HG03575 (cell line): ENCODE results near the gene IP6K3.

Experiments used
- ATAC-seq: cut with Tn5 transposase; IDR thresholded peaks from one replicate; pipeline ENCODE4 v1.9.1; 2021; ENCODE audit not compliant: unreplicated experiment, insufficient number of reproducible peaks, low FRiP score; ENCODE audit errors: extremely low read depth

The IP6K3 gene

DNA sequence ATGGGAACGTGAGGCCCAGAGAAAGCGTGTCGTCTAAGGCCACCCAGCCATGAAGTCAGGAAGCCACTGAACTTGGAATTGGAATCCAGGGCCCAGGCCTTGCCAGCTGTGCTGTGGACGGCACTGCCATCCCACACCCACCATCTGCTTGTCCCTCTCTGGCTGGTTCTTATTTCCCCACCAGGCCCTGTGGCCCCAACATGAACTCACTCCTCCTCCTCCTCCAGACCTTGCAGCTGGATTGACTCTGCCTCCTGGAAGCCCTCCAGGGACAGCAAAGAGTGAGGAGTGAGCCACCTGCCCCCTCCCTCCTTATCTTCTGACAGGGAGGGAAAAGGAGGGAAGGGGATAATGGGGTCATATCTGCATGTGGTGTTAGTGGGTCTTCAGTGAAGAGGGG lies 16.0 kb upstream of the IP6K3 start:
- no peak for ATAC-seq

DNA sequence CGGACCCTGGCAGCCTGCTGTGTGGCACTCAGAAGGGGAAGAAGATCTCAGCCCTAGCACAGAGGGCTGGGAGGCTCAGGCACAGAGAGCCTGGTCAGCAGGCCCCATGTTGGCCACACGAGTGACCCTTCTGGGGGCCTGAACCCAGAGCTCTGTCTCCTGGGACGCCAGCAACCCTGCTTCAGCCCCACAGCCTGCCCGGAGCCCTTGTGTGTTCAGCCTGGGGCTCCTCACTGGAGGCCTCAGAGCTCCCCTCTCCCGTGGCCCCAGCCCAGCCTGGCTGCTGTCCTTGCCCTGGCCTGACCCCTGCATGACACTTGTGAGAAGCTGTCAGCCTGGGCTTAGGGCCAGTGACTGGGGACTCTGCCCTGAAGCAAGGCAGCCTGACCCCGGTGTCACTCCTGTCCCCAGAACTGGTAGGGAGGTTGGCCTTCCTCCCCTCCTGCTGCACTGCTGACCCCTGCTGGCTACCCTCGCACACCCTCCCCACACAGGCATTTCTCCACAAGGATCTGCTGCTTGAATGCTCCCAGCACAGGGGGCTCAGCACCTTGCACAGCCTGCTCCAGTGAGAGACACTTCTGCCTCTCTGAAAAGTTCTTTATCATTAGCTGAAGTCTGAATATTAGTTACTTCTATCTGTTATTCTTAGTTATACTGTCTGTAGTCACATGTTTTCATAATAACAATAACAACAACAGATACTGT lies 15.4 kb upstream of the IP6K3 start:
- ATAC-seq: no peak

DNA sequence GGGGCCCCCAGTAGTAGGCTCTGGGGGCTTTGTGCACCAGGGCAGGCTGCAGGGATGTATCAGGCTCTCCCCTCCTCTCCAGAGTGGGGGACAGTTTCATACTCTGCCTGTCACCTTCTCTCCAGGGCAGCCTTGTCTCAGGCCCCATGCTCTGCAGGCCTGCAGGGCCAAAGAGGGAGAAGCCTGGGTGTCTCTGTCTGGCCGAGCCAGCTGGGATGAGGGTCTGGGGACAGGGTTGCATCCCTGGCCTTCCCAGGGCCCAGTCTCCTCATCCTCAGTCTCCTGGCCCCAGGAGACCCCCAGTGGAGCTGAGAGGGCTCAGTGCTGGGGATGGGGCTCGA lies 14.8 kb upstream of the IP6K3 start:
- ATAC-seq: no peak

DNA sequence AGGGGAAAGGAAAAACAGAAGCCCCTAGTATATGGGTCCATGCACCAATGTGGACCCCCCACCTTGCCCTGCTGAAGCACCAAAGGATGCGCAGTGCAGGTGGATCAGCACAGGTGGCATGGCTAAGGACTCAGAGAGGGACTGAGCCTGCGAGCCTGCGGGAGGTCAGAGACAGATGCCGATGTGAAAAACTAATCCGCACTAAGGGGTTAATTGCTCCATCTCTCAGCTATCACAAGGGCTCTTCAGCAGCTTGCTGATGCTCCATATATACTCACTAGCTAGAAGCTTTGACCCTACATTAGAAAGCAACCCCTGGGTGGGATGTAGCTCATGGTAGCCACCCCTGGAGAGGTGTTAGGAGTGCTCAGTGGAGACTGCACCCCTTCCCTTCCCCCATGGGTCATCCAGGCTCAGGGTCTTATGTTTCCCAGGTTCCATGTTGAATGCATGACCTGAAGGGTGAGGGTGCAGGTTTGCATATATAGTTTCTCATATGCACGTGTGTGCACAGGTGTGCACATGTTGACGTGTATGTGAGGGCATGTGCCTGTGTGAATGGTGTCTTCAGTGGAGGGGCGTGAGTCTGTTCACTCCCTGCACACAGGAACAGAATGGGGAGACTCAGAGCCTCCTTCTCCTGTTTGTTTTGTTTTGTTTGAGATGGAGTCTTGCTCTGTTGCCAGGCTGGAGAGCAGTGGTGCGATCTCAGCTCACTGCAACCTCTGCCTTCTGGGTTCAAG lies 13.4 kb upstream of the IP6K3 start:
- ATAC-seq: no peak

DNA sequence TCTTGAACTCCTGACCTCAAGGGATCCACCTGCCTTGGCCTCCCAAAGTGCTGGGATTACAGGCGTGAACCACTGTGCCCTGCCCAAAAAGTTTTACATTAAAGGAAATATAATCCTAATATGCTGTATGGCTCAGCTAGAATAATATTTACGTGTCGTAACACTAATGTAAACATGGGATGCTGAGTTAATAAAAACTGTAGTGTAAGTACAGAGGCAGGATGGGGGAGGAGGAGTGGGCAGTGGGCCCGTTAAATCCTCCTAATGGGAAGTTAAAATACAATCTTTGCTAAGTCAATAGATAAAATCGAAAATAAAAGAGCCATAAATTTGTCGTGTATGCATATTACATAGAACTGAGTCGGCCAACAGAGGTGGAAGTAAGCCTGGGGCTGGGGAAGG lies 12.1 kb upstream of the IP6K3 start:
- ATAC-seq: no peak

DNA sequence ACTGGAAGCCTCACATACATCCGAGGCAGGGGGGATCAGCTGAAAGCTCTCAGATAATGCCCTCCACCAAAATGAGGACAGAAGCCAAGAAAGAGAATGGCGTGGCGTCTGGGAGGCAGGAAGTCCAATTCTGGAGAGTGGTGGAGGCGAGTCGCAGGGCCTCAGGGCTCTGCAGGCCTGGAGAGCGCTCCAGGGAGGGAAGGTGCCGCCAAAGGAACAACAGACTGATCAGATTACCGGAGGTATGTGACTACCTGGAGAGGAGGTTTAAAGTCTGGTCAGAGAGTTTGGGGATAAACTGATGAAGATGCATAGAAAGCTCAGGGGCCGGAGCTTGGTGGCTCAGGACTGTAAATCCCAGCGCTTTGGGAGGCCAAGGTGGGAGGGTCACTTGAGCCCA lies 11.2 kb upstream of the IP6K3 start:
- ATAC-seq: no peak

DNA sequence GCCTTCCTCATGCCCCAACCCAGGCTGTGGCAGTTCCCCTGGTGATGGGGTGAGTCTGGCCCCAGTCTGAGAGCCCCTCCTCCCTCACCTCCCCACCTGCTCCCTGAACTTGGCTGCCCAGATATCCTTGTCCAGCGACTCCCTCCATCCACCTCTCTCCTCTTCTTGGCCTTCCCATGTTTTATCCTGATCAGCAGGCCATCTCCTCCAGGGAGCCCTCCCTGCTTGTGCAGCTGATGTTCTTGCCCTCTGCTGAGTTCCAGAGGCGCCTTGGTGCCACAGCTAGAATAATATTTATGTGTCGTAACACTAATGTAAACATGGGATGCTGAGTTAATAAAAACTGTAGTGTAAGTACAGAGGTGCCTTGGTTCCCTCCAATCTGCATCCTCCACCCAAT lies 10.4 kb upstream of the IP6K3 start:
- no peak for ATAC-seq

DNA sequence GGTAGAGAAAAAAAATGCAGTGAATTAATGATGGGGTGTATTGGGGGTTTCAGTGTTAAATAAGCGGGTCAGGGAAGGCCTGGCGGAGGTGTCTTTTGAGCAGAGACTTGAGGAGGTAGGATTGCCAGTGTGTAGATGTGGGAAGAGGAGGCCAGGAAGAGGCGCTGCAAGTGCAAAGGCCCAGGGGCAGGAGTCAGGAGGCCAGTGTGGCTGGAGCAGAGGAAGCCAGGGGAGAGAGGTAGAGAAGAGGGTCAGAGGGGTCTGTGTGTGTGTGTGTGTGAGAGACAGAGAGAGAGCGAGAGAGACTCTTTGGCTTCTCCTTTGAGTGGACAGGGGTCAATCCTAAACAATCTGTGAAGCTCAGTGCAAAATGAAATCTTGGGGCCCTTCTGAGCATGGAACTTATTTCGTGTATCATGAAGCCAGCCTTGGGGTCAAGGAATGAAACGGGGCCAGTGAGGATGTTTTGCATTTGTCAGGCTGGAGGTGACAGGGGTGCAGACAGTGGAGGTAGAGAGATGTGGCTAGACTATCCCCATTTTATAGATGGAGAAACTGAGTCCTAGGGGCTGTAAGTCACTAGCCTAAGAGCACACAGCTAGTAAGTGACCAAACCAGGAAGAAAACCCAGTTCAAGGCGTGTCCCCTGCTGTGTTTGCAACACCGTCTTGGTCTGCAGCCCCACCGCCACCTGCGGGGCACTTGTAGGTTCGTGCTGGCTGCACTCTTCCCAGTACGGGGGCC lies 9.7 kb upstream of the IP6K3 start:
- ATAC-seq: no peak

DNA sequence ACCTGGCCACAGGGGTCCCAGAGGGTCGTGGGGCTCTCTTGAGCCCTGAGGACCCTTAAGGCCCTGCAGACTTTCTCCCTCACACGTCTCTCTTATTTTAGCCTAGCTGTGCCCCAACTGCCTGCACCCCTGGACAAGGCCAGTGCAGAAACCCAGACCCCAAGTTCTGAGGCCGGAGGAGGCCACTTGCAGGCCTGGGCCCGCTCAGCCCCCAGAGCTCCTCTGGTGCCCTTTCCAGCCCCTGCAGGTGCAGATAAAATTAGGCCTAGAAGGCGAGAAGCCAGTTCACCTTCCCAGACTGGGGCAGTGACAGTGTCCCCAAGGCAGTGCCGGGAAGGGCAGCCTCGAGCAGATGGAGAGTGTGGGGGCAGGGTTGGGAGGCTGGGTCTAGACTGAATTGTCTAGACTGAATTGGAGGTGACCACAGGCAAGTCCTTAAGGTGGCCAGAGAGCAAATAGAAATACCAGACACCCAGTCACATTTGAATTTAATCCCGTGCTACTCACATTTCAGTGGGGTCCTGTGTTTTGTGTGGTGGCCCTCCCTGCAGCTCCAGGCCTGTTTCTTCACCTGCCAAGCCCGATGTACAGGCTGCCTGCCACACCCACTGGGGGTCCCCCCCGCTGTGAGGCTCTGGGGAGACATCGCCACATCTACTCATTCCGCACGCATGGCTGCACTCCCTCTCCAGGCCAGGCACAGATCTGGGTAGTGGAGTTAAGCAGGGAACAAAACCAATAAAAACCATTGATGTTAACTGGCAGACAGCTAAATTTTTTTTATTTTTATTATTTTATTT lies 8.6 kb upstream of the IP6K3 start:
- no peak for ATAC-seq

DNA sequence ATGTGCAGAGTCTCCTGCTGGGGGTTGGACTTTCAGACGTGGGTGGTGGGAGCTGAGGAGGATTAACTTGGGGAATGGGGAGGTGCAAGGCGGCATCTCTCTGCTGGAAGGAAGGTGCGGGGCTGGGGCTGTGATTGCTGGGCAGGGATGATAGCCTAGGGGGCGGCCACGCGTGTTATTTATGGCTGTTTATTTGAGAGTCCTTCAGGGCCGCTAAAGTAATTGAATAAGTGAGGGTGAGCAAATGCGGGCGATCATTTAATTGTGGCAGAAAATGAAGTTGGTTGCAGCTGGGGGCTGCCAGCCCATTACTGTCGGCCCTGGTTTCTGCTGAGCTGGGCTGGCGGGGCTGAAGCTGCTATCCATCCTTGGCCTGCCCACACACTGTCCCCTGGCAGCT lies 7.5 kb upstream of the IP6K3 start:
- ATAC-seq: no peak

DNA sequence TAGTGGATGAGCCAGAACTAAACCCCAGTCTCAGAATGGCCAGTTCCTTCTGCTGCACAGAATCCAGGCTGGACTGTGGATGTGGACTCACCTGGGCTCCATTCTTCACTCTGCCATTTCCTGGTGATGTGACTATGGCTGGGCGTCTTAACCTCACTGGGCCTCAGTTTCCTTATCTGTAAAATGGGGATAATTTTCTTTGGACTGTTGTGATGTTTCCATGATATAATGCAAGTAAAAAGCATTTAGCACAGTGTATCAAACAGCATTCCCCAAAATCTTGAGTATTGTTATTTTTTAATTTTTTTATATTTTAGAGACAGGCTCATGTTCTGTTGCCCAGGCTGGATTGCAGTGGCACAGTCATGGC lies 5.9 kb upstream of the IP6K3 start:
- no peak for ATAC-seq

DNA sequence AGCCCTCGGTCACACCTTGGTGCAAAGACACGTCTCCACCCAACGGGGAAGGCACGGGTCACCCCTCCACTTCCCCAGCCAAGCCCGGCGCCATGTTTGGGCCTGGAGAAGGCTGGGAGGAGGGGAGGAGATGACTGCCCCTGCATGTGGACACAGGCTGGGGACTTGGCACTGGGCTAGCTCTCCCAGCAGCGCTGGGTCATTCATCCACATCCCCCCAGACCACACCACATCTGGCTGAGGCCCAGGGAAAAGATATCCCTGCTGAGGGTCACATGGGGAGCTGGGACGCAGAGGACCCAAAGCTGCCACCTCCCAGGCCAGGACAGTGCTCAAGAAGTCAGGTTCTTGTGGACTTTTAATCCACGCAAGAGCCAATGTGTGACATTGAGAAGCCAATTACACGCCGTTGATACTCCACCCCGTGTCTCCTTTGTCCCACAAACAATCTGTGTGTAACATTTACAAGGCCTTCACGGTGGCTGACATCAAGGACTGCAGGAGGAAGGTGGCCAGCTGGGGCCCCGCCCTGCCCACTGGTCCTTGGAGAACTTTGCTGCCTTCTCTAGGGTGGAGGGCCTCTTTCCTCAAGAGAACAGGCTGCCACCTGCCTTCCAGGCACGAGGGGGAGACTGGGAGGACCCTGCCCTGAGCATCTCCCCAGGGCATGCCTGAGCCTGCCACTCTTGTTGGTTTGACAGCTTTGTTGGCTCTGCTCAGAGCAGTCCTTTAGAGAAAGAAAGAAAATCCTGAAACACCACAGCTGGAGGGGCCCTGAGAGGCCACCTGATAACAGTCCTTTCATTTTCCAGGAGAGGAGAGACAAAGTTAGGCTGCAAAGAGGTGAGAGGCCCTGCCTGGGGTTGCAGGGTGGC lies 5.3 kb upstream of the IP6K3 start:
- ATAC-seq: no peak

DNA sequence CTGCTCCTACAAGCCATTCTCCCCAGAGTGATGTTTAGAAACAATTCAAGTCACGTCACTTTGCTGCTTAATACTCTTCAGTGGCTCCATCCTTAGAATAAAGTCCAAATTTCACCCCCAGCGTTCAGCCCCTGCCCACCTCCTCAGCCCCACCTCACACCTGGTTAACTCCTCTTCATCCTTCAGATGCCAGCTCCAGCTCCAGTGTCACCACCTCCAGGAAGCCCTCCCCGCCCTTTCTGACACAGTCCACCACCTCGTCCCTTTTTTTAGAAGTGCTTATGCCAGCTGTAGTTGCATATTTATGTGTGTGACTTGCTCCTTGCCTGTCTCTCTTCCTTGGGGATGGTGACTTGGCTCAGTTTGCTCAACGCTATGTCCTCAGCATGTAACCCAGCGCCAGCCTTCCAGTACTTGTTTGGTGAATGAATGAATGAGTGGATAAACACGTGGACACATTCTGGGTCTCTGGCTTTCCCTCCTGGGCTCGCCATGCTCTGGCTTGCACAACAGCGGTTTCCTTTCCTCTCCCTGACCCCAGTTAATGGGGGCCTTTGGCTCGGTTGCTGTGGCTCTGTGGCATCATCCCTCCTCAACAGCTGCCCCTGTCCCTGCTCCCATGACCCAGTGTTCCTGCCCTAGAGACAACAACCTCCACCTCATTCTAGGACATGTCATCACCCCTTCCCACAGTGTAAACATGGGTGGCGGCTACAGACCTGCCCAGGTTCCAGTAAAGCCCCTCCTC lies 3.7 kb upstream of the IP6K3 start:
- ATAC-seq: no peak

DNA sequence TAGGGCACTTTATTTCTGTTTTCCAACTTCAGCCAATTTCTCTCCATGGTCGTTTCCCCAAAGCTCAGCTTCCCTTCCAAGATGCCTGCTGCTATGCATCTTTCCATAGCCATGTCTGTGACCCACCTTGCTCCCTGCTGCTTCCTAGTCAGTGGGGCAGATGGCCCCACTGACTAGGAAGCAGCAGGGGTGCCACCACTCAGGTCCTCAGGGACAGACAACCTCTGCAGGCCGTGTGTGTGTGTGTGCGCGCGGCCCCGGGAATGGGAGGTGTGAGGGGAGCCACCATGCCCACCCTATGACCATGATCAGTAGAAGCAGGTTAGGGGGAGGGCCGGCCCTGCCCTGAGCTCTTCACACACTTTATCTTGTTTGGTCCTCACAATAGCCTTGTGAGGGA lies 2.7 kb upstream of the IP6K3 start:
- no peak for ATAC-seq

DNA sequence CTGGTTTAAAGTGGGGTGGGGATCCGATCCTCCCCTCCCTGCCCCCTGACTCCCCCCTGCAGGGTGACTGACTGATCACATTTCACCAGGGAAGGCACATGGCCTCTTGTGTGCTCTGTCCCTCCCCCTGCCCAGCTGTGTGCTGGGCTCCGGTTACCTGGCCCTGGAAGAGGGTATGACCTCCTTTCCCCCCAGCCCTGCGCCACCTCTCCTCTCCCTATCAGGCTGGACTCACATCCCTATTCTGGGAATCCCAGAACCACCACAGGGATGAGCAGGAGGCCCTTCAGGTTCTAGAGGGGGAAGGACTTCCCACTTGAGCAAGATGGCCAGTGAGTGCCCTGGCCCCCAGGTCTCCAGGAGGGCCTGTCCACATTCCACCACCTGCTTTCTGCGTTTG lies 2.1 kb upstream of the IP6K3 start:
- ATAC-seq: no peak

DNA sequence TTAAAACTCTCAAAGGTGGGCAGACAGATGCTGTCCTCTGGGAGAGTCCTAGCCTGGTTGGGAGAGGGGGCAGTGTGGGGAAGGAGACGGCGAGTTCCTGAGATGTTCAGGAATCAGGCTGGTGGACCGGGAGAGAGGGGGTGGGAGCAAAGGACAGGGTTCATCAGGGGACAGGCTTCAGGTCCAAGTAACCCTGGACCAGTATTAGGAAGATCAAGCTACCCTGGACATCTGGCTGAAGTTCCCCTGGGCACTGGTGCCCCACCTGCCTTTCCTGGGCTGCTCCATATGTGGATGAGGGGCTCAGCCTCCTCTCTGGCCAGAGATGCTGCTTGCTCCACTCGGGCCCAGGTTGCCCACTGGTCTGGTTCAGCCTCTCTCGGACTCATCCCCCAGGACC lies 1.1 kb upstream of the IP6K3 start:
- ATAC-seq: no peak

DNA sequence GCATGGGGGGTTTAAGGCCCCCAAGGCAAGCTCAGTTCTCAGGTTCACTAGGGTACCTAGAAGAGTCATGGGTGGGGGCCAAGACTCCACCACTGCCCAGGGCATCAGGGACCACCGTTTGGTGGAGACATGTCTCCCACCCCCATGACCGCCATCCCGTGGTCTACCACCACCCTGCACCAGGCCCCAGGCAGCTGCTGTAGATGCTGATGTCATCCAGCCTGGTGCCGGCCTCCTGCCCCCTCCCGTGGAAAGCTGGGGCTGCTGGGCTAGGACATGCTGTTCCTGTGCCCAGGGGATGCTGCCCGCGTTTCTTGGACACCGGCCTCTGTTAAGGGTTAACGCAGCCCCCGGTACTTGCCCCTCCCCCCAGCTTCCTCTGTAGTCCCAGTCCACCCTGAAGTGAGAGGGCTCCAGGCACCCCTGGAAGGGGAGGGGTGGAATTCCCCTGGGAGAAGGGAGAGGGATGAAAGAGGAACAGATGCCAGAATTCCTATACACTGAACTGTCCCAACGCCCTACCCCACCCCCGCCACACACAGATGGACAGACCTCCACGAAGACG lies 587 bp downstream of the IP6K3 start:
- no peak for ATAC-seq

DNA sequence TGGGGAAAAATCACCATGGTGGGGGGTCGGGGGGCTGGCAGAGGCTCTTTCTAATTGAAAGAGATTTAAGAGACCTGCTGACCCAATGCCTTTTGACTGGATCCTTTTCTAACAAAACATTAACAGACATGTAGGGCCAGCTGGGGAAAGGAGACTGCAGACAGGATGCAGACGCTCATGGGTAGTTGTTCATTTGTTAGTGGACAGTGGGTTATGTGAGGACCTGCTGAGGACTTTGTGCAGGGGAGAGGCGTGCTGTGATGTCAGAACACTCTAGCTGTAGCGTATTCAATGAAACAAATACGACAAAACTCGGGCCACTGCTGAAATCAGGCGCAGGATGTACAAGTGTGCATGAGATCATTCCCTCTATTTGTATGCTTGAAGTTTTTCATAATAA lies 1.2 kb downstream of the IP6K3 start:
- ATAC-seq: no peak
